RWPE1 (cell line): ENCODE data around the gene KCND2.

ENCODE experiments used
- CTCF ChIA-PET: fragments of 350-600 bp; sonication (Branson Sonifier 250); formaldehyde crosslinking; extraction: SDS; loops from one replicate; lab custom pipeline; 2021; lab: Yijun Ruan, JAX
- POLR2A ChIA-PET: fragments of 400-600 bp; formaldehyde crosslinking; extraction: SDS; loops from one replicate; lab custom pipeline; 2020; ENCODE audit warnings: antibody characterized with exemption; ENCODE audit not compliant: low non-redundant PET; lab: Yijun Ruan, JAX
- DNase-seq: peaks from one replicate; pipeline ENCODE4 v3.0.0; 2012; ENCODE audit warnings: low spot score
- H3K27ac ChIP-seq: fragments of 450-650 bp; 2 replicates; pipeline ENCODE4 v1.5.1; 2017
- TF ChIP-seq, protein P1 (sequence below): fragments of 450-650 bp; conservative IDR thresholded peaks from 2 replicates; pipeline ENCODE4 v1.5.1; 2017; ENCODE audit warnings: low read depth, mild to moderate bottlenecking

Gene KCND2

DNA sequence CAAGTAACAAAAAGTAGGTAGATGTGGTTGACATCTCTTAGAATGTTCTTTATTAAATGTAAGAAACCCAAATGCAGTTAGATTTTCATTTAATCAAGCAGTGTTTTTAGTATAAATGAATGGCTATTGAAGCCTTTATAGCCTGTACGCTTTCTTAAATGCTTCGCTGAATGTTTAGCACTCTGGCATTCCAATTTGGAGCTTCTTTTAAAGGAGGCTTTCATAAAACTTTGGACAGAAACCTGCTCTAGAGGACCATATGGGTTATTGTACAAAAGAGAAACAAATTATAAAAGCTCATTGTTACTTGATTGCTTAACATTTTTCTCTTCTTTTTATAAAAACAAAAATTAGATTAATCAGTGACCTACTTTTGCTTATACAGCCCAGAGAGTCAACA is 59.5 kb downstream of the KCND2 start:
- TF ChIP-seq, protein P1, sequence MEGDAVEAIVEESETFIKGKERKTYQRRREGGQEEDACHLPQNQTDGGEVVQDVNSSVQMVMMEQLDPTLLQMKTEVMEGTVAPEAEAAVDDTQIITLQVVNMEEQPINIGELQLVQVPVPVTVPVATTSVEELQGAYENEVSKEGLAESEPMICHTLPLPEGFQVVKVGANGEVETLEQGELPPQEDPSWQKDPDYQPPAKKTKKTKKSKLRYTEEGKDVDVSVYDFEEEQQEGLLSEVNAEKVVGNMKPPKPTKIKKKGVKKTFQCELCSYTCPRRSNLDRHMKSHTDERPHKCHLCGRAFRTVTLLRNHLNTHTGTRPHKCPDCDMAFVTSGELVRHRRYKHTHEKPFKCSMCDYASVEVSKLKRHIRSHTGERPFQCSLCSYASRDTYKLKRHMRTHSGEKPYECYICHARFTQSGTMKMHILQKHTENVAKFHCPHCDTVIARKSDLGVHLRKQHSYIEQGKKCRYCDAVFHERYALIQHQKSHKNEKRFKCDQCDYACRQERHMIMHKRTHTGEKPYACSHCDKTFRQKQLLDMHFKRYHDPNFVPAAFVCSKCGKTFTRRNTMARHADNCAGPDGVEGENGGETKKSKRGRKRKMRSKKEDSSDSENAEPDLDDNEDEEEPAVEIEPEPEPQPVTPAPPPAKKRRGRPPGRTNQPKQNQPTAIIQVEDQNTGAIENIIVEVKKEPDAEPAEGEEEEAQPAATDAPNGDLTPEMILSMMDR = no peak
- CTCF ChIA-PET = no interaction called here
- no peak for DNase-seq
- POLR2A ChIA-PET = no interaction called here
- H3K27ac ChIP-seq = no peak overlapping the region

DNA sequence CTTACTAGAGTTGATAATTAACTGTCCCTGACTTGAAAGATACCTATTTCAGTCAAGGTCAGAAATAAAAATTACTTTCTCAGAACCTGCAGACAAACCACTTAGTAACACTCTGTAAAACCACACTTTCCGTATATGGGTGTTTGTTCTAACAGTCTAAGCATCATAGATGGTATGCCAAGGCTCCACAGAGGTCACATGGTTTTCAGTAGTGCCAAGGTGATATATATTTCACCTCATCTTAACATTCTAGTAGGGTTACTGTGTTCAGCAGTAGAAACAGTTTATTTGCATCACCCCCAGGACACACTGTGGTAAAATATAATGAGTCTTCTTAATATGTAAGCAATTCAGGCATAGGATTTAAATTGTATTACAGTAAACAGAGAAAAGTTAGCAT is 61.5 kb downstream of the KCND2 start:
- CTCF ChIA-PET = no interaction called here
- TF ChIP-seq, protein P1 = no peak
- no peak for DNase-seq
- no peak overlapping the region for H3K27ac ChIP-seq
- POLR2A ChIA-PET = no interaction called here

DNA sequence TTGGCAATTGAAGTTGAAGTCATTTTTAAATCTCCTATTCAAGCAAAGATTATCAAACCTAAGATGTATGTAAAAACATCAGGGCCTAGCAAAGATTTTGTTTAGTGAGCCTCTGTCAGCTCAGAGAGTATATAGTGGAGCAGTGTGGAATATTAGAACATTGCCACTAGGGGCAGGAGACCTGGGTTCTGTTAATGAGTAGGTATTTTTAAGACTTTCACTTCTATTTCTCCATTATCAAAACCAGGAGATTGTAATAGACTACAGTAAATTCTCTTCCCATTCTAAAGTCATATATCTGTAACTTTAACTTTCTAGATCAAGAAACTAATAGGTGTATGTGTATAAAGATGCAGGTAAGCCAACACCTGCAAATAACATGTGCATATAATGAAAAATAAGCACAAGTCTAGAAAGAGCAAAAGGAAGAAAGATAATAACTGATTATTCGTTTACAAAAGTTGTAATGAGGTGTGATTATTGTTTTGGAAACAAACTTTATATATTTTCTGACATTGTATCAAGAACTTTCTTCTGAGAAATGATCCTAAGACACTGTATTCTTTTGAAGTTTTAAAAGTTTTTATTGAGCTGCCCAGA is 64.4 kb downstream of the KCND2 start:
- ChIA-PET CTCF (interaction anchor here (0.7 kb wide), 1 partner anchor 438 kb away, joined by 6 read pairs; no protein-coding TSS in a partner anchor), POLR2A (no interaction called here)
- peak; percentile 2 for DNase-seq
- no peak overlapping the region for H3K27ac ChIP-seq
- TF ChIP-seq, protein P1 = peak; percentile 64

DNA sequence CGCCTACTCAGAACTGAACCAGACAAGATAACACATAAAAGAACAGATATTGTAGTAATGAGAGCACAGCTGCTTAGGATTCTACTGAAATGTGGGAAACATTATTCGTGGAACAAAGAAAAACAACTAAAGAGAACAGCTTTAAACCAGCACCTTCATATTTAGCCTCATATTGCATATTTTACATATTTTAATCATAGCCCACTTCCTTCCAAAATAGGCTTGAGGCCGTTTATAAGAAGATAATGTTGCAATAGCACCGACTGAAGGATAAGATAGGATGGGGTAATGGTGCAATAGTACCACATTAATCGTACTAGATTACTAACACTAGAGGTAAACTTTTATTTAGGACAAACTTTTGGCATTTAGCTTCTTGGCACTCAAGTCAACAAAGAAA is 71.3 kb downstream of the KCND2 start:
- TF ChIP-seq, protein P1 = no peak
- CTCF ChIA-PET = no interaction called here
- DNase-seq = no peak
- no peak overlapping the region for H3K27ac ChIP-seq
- POLR2A ChIA-PET = no interaction called here

DNA sequence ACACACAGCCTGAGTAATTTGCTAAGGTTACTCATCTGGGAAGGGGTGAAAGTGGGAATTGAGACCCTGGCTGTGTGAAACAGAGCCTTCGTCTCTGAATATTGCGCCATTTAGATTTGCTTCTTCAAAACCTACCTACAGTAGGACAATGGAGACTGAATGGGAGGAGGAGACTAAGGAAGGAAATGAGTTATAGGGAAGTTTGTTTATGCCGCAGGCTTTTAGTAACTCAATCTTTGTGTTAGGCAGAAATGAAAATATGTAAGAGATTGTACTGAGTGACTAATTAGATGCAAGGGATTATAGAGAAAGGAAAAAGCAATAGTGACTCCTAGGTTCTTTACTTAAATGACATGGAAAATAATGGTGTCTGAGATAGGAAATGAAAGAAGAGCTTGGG is 80.2 kb downstream of the KCND2 start:
- DNase-seq = no peak
- TF ChIP-seq, protein P1 = no peak
- POLR2A ChIA-PET = no interaction called here
- CTCF ChIA-PET = no interaction called here
- no peak overlapping the region for H3K27ac ChIP-seq

DNA sequence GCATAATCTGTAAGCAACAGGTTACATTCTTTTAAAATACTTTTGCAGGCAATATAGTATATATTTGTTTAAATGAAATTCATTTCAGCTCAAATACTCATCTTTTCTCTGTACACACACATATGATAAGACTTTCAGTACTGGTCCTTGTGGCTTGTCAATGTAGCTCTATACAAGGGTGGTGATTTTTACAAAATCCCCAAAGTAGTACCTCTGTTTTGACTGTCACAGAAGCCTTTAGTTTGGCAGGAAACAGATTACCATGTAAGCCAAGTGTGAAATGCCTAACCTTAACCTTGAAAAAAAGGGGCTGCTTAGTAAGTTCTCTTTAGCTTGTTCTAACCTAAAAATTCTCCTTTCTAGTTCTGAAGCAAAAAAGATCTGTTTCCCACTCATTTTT is 87.9 kb downstream of the KCND2 start:
- H3K27ac ChIP-seq = no peak overlapping the region
- ChIA-PET CTCF (interaction anchor here (0.6 to 0.7 kb wide), 3 partner anchors 81 to 1139 kb away, joined by 3 to 6 read pairs (median 4); no protein-coding TSS in a partner anchor), POLR2A (no interaction called here)
- DNase-seq = no peak
- TF ChIP-seq, protein P1 = no peak

DNA sequence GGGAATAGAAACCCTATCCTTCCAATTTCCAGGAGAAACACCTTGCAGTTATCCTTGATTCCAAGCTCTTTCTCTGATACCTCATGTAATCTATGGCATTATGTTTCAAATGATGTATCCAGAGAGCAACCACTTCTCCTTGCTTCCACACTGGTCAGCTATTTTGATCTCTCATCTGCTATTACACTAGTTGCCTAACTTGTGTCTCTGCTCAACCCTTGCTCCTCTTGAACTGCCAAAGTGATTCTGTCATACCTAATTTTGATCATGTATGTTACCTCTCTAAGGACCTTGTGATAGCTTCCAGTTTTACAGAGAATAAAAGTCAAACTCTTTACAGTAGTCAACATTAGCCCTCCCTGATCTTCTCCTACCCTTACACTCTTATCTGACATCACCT is 90.4 kb downstream of the KCND2 start:
- DNase-seq = no peak
- POLR2A ChIA-PET = no interaction called here
- H3K27ac ChIP-seq = no peak overlapping the region
- CTCF ChIA-PET = no interaction called here
- TF ChIP-seq, protein P1 = no peak
